SK-N-SH (cell line): ENCODE results near the gene GALNTL6. TPM values are rescaled to one million over a fixed set of nuclear protein-coding genes. Genes with fewer than 3 reads are reported as not detected.

ENCODE experiments used
- CTCF ChIA-PET: fragments of 300-600, 350-600 bp; formaldehyde crosslinking; extraction: SDS; loops from one replicate; lab custom pipeline; 2021; lab: Yijun Ruan, JAX
- POLR2A ChIA-PET: fragments of 350-600 bp; sonication (Branson Sonifier 250); formaldehyde crosslinking; extraction: SDS; loops from one replicate; lab custom pipeline; 2020; ENCODE audit warnings: antibody characterized with exemption, inconsistent platforms; lab: Yijun Ruan, JAX
- DNase-seq: peaks from one replicate; pipeline ENCODE4 v3.0.0; 2012
- H2AFZ ChIP-seq: fragments of 200-600 bp; sonication (generic); 2 replicates; pipeline ENCODE4 v1.8.1; 2016; ENCODE audit warnings: antibody characterized with exemption, mild to moderate bottlenecking, low read depth
- H3F3A ChIP-seq: fragments of 200-600 bp; sonication (generic); replicated peaks from 2 replicates; pipeline ENCODE3; 2016; ENCODE audit warnings: antibody characterized with exemption, mild to moderate bottlenecking; ENCODE audit not compliant: insufficient read depth
- H3K27ac ChIP-seq, 2 experiments: fragments of 200-500 bp in 1 of 2; fragments of 200-600 bp in 1 of 2; sonication (Bioruptor generic) in 1 of 2; sonication (generic), shearing (Covaris generic) in 1 of 2; 2 replicates each; pipeline versions ENCODE4 v1.5.1 to v1.6.1; 2014 to 2016; ENCODE audit warnings: low read depth in 2 of 2, inconsistent platforms in 1 of 2, low read length in 1 of 2, mild to moderate bottlenecking in 1 of 2, mixed read lengths in 1 of 2
- H3K27me3 ChIP-seq: fragments of 200-600 bp; sonication (generic), shearing (Covaris generic); 2 replicates; pipeline ENCODE4 v1.6.1; 2016; ENCODE audit warnings: mixed run types; ENCODE audit not compliant: insufficient read depth
- H3K36me3 ChIP-seq, 2 experiments: fragments of 200-500 bp in 1 of 2; fragments of 200-600 bp in 1 of 2; sonication (Bioruptor generic) in 1 of 2; sonication (generic) in 1 of 2; replicated peaks in 1 of 2; 2 replicates each; pipeline versions ENCODE3 to v1.5.1; 2014 to 2016; ENCODE audit warnings: low read length in 1 of 2, mild to moderate bottlenecking in 1 of 2; ENCODE audit not compliant: insufficient read depth in 2 of 2, control insufficient read depth in 1 of 2
- H3K4me1 ChIP-seq, 2 experiments: fragments of 200-500 bp in 1 of 2; fragments of 200-600 bp in 1 of 2; sonication (Bioruptor generic) in 1 of 2; sonication (generic), shearing (Covaris generic) in 1 of 2; 2 replicates each; pipeline versions ENCODE4 v1.5.1 to v1.6.1; 2014 to 2016; ENCODE audit warnings: low read depth in 1 of 2, low read length in 1 of 2, mixed run types in 1 of 2; ENCODE audit not compliant: insufficient read depth in 2 of 2, control insufficient read depth in 1 of 2
- H3K4me2 ChIP-seq: fragments of 200-600 bp; sonication (generic), shearing (Covaris generic); 2 replicates; pipeline ENCODE4 v1.6.1; 2017; ENCODE audit warnings: mixed run types
- H3K4me3 ChIP-seq, 2 experiments: fragments of 200-500 bp in 1 of 2; fragments of 200-600 bp in 1 of 2; sonication (Bioruptor generic) in 1 of 2; sonication (generic), shearing (Covaris generic) in 1 of 2; 2 replicates each; pipeline versions ENCODE4 v1.5.1 to v1.8.1; 2014 to 2016; ENCODE audit warnings: low read depth in 2 of 2, inconsistent platforms in 1 of 2, low read length in 1 of 2, mild to moderate bottlenecking in 1 of 2, mixed read lengths in 1 of 2, moderate library complexity in 1 of 2
- H3K79me2 ChIP-seq: fragments of 200-600 bp; sonication (generic); 2 replicates; pipeline ENCODE4 v1.8.1; 2017; ENCODE audit warnings: mild to moderate bottlenecking; ENCODE audit not compliant: insufficient read depth
- H3K9ac ChIP-seq: fragments of 200-600 bp; sonication (generic); 2 replicates; pipeline ENCODE4 v1.6.1; 2017; ENCODE audit warnings: mixed run types
- H3K9me2 ChIP-seq: fragments of 200-600 bp; sonication (generic); 2 replicates; pipeline ENCODE4 v1.6.1; 2017; ENCODE audit warnings: mixed run types
- H3K9me3 ChIP-seq: fragments of 200-600 bp; sonication (generic); 2 replicates; pipeline ENCODE4 v1.6.1; 2017; ENCODE audit warnings: mixed run types, mild to moderate bottlenecking, moderate library complexity
- H4K20me1 ChIP-seq: fragments of 200-600 bp; sonication (generic); 2 replicates; pipeline ENCODE4 v1.6.1; 2017; ENCODE audit warnings: mild to moderate bottlenecking, mixed run types; ENCODE audit not compliant: insufficient read depth
- CTCF ChIP-seq: fragments of 200-600 bp; sonication (generic); IDR thresholded peaks from 2 replicates; pipeline ENCODE4 v1.6.1; 2017; ENCODE audit warnings: antibody characterized with exemption, mild to moderate bottlenecking, moderate library complexity
- ELF1 ChIP-seq: IDR thresholded peaks from 2 replicates; pipeline ENCODE4 v1.4.0; 2012
- EP300 ChIP-seq, 2 experiments: IDR thresholded peaks; 2 replicates each; pipeline versions ENCODE4 v1.4.0 to v1.6.1; 2012; ENCODE audit warnings: borderline replicate concordance in 1 of 2, low read depth in 1 of 2, low read length in 1 of 2
- GABPA ChIP-seq: IDR thresholded peaks from 2 replicates; pipeline ENCODE4 v1.4.0; 2012; ENCODE audit warnings: low read depth, mild to moderate bottlenecking
- IRF3 ChIP-seq: fragments of 150-350 bp; IDR thresholded peaks from 2 replicates; pipeline ENCODE4 v1.6.1; 2016; ENCODE audit warnings: mild to moderate bottlenecking, low read depth, low read length
- JUND ChIP-seq: IDR thresholded peaks from 2 replicates; pipeline ENCODE4 v1.4.0; 2012
- MAX ChIP-seq: IDR thresholded peaks from 2 replicates; pipeline ENCODE4 v1.4.0; 2012; ENCODE audit warnings: low read depth
- MEF2A ChIP-seq: IDR thresholded peaks from 2 replicates; pipeline ENCODE4 v1.4.0; 2012; ENCODE audit warnings: low read depth, borderline replicate concordance
- MXI1 ChIP-seq: IDR thresholded peaks from 2 replicates; pipeline ENCODE4 v1.6.1; 2012; ENCODE audit warnings: mild to moderate bottlenecking, low read depth, low read length, improper control_type of control experiment
- NFIC ChIP-seq: IDR thresholded peaks from 2 replicates; pipeline ENCODE4 v1.4.0; 2012; ENCODE audit warnings: borderline replicate concordance
- RCOR1 ChIP-seq: fragments of 150-350 bp; IDR thresholded peaks from 2 replicates; pipeline ENCODE4 v1.6.1; 2017; ENCODE audit warnings: antibody characterized with exemption, low read length
- RFX5 ChIP-seq: IDR thresholded peaks from 2 replicates; pipeline ENCODE4 v1.6.1; 2012; ENCODE audit warnings: mild to moderate bottlenecking, improper control_type of control experiment, low read length
- SIN3A ChIP-seq: IDR thresholded peaks from 2 replicates; pipeline ENCODE4 v1.6.1; 2012; ENCODE audit warnings: low read depth, mild to moderate bottlenecking, low read length, moderate library complexity, borderline replicate concordance
- SMC3 ChIP-seq: IDR thresholded peaks from 2 replicates; pipeline ENCODE4 v1.6.1; 2012; ENCODE audit warnings: low read depth, low read length, improper control_type of control experiment
- TAF1 ChIP-seq: IDR thresholded peaks from 2 replicates; pipeline ENCODE4 v1.6.1; 2012; ENCODE audit warnings: low read depth, mild to moderate bottlenecking, low read length, moderate library complexity, borderline replicate concordance
- TEAD4 ChIP-seq: IDR thresholded peaks from 2 replicates; pipeline ENCODE4 v1.4.0; 2012; ENCODE audit warnings: mild to moderate bottlenecking, borderline replicate concordance; ENCODE audit not compliant: insufficient read depth
- USF2 ChIP-seq: fragments of 150-350 bp; IDR thresholded peaks from 2 replicates; pipeline ENCODE4 v1.6.1; 2017; ENCODE audit warnings: antibody characterized with exemption, low read length, low read depth, borderline replicate concordance
- YY1 ChIP-seq: IDR thresholded peaks from 2 replicates; pipeline ENCODE4 v1.4.0; 2012; ENCODE audit warnings: low read depth, mild to moderate bottlenecking
- WGBS: methylation state at CpG from one replicate; pipeline ENCODE4 v1.1.6; 2017; ENCODE audit warnings: low lambda C conversion rate; 5-methylcytosine and 5-hydroxymethylcytosine counted together
- polyA plus RNA-seq, 3 experiments: library from polyadenylated mRNA; depleted of rRNA; stranded (reverse); fragments of >200 nt; gene quantifications; 2 replicates each; pipeline ENCODE4 v1.2.3, GENCODE V29; 2012
- TF ChIP-seq, protein P1 (sequence below): IDR thresholded peaks from 2 replicates; pipeline ENCODE4; 2012

GALNTL6 gene
- polyA plus RNA-seq, 1 of the 3 experiments (the other 2 are of a cell fraction) = 0.07 TPM

- WGBS = 38% methylated on average over 2 of the region's 2 CpGs
- H3K27me3 ChIP-seq = no peaks in the 10 kb centered on the region
- no peak overlapping the region for H3K4me3 ChIP-seq
- no peaks in the 10 kb centered on the region for H4K20me1 ChIP-seq
- no peaks in the 10 kb centered on the region for H3K36me3 ChIP-seq
- H3K9me2 ChIP-seq = no peaks in the 10 kb centered on the region
- no peak overlapping the region for H3K9ac ChIP-seq
- TF ChIP-seq EP300 (IDR thresholded peaks at IDR 0.05; ENCODE audit: borderline replicate concordance in 1 of 2, low read depth in 1 of 2, low read length in 1 of 2) (no peak), SMC3 (no peak), TEAD4 (no peak), NFIC (no peak), IRF3 (no peak), YY1 (no peak)
- TF ChIP-seq, protein P1, sequence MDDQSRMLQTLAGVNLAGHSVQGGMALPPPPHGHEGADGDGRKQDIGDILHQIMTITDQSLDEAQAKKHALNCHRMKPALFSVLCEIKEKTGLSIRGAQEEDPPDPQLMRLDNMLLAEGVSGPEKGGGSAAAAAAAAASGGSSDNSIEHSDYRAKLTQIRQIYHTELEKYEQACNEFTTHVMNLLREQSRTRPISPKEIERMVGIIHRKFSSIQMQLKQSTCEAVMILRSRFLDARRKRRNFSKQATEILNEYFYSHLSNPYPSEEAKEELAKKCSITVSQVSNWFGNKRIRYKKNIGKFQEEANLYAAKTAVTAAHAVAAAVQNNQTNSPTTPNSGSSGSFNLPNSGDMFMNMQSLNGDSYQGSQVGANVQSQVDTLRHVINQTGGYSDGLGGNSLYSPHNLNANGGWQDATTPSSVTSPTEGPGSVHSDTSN = no peak
- H3K27ac ChIP-seq = no peak overlapping the region
- no peaks in the 10 kb centered on the region for H3K4me1 ChIP-seq
- no peaks in the 10 kb centered on the region for H3K9me3 ChIP-seq
- ChIA-PET POLR2A (no interaction called here), CTCF (no interaction called here)
- no peak overlapping the region for H2AFZ ChIP-seq
- H3K79me2 ChIP-seq = no peaks in the 10 kb centered on the region
- no peak overlapping the region for H3K4me2 ChIP-seq
- no peaks in the 10 kb centered on the region for H3F3A ChIP-seq
- no peak for DNase-seq
Observed at GRCh38 chr4:172619798-172620197, 806.6 kb downstream of the GALNTL6 start.

- H3K9me3 ChIP-seq = no peaks in the 10 kb centered on the region
- POLR2A ChIA-PET = no interaction called here
- TF ChIP-seq CTCF (no peak), MEF2A (no peak), TAF1 (no peak), RCOR1 (no peak), IRF3 (no peak), RFX5 (no peak), JUND (no peak), ELF1 (no peak), GABPA (no peak), MAX (no peak), SIN3A (no peak), MXI1 (no peak), USF2 (no peak), NFIC (no peak)
- TF ChIP-seq, all 33 proteins: peak for 0
- H3K79me2 ChIP-seq = no peaks in the 10 kb centered on the region
- no peak overlapping the region for H2AFZ ChIP-seq
- H3K4me1 ChIP-seq = no peaks in the 10 kb centered on the region; a peak in 1 of 4 replicates
- CTCF ChIA-PET = no interaction called here
- no peaks in the 10 kb centered on the region for H4K20me1 ChIP-seq
- no peak overlapping the region for H3K4me2 ChIP-seq
- no peak overlapping the region for H3K27ac ChIP-seq
- H3K36me3 ChIP-seq = no peaks in the 10 kb centered on the region
- H3K9me2 ChIP-seq = no peaks in the 10 kb centered on the region
- 21% methylated on average over 3 of the region's 3 CpGs for WGBS
- no peak for DNase-seq
- no peaks in the 10 kb centered on the region for H3K27me3 ChIP-seq
- no peaks in the 10 kb centered on the region for H3F3A ChIP-seq
- no peak overlapping the region for H3K4me3 ChIP-seq
- no peak overlapping the region for H3K9ac ChIP-seq
Observed at GRCh38 chr4:172628263-172628662, 815.1 kb downstream of the GALNTL6 start.
